HG03457 (cell line): Measurements from ENCODE around the gene MRPS18A.

Experiments used
- ATAC-seq: cut with Tn5 transposase; IDR thresholded peaks from one replicate; pipeline ENCODE4 v1.9.1; 2021; ENCODE audit warnings: moderate number of reproducible peaks; ENCODE audit not compliant: unreplicated experiment

MRPS18A gene

DNA sequence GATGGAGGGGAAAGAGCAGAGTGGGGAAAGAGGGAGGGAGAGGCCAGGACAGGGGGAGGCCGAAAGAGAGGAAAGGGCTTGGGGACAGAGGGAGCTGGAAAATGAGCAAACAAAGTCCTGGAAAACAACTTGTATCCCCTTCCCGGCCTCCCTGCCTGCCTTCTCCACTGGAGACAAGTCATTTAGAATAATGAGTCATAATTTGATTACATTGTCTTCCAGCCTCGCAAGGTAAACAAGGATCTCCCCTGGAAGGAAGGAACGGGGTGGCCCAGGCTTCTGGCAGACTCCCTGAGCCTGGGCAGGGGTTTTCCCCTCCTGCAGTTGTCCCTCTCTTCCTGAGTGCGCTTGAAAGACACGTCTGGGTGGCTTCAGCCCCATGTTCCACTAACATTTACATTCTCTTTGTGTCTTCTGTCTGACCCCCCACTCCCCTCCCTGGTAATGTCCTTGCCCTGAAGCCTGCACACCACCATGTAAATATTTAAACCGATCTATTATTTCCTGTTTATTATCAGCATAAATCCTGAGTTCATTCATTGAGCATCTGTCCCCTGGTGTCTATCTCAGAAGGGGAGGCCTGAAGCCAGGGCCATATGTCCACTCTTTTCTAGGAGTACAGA is 12.1 kb upstream of the MRPS18A start:
- ATAC-seq = no peak

DNA sequence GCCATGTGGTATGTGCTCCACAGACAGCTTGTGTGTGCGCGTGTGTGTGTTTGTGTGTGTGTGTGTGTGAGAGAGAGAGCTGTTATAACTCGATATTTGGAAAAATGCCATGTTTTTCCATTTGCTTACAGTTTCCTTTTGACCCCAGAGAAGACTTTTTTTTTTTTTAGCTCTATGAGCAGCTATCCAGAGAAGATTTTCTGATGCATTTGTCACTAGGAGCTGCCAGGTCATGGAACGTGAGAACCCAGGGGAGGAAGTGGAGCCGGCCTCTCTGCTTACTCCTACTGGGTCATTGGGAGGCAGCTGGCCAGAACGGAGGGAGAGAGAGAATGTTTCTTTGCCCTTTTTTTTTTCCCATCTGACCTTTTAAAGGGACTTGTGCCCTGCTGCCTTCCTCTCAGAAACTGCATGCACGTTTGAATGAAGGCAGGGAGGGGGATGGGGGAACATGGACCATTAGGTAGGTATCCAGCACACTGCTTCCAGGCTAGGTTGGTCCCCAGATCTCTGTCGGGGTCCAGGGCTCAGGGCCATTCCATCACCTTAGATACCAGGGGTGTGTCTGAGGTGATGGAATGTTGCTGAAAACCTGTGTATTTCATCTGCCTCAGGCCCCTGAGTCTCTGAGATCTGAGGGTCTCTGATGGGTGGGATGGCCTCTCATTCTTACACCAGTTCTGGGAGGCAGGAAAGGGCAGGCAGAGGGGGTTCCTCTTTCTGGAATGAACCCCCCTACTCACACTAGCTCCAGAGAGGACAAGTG is 11.2 kb upstream of the MRPS18A start:
- no peak for ATAC-seq

DNA sequence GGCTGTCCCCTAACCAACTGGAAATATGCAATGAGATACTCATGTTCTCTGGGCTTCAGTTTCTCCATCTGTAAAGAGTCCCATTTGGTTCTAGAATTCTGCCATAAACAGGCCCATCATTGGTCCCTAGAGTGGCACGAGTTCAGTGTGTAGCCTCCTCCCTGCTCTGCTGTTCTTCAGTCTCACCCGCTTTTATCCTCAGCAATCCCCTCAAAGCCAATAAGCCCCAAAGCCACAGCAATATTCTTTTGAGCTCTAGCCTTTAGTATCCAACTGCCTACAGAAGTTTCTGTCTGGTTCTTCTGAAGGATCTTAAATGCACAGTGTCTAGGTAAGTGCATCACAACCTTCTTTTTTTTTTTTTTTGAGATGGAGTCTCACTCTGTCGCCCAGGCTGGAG is 9.8 kb upstream of the MRPS18A start:
- ATAC-seq = no peak

- no peak for ATAC-seq
These were observed 8.3 kb upstream of the MRPS18A start for GRCh38 chr6:43695967-43696291.

DNA sequence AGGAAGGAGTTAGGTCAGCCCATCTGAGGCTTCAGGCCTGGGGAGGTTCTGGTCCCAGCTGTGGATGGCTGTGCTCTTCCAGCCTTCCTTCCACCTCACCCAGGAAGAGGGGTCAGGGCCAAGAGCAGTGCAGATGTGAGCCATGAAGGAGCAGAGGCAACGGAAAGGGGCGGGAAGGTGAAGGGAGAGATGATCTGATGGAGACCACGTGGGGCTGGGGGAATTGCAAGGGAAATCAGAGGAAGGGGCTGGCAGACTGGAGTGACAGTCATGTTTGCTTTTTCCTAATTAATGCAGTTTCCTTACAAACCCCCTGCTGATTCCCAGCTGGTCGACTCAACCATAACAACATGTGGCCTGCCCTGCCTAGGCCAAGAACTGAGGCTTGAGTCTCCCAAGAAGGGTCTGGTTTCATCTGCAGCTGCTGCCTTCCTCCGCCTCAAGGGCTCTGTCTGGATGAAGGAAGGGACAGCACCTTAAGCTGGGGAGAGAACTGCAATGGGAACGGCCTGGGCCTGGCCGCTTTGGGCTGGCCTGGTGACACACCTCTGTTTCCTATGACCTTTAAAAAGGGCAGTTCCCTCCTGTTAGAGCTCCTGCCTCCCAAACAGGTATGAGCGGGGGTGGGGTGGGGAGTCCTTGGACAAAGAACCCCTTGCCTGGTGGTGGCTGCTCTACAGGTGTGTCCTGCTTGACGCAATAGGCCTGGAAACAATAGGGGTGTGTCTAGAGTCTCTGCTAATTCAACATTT is 7.8 kb upstream of the MRPS18A start:
- no peak for ATAC-seq

DNA sequence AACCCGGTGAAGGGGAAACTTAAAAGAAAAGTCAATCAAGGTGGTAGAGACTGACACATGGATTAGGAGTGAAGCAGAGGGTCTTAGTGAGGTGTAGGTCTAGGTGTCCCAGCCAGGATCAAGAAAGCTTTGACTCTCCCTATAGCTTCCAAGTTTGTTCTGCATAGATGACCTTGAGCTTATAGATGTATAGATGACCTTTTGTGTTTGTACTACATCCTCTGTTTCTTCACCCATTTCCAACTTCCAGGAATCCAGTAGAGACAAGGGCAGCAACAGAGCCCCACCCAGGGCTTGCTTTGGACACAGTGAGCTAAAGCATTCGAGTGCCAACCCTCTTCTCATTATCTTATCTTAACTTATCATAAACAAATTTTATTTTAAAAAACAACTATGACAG is 1.8 kb upstream of the MRPS18A start:
- no peak for ATAC-seq

- no peak for ATAC-seq
These were observed 533 bp downstream of the MRPS18A start for GRCh38 chr6:43687079-43687436.

DNA sequence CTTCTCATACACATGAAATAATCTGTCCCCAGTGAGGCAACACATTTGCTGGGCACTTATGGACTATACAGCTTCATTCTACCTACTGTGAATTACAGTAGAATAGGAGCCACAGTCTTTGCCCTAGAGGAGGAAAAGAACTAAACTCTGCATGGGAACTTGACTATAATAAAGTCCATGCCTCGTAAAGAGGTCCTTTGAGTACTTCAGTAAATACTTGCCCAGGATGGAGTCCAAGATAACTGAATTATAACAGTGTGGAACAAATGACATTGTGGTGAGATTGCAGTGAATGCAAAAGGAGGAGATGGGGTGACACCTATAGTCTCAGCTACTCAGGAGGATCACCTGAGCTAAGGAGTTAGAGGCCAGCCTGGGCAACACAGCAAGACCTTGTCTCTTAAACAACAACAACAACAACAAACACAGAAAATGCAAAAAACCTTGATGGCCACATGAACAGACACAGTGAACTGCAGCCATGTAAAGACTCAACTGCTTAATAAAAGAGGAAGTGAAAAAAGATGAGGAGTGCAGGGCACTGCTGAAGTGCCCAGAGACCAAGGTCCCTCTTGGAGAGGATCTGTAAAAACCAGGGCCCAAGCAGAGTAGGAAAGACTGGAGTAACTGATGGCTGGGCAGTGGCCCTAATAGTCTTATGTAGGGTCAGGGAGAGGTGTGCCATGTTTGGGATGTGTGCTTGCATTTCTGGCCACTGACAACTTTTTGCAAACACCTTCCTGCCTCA is 3.7 kb downstream of the MRPS18A start:
- ATAC-seq = no peak

DNA sequence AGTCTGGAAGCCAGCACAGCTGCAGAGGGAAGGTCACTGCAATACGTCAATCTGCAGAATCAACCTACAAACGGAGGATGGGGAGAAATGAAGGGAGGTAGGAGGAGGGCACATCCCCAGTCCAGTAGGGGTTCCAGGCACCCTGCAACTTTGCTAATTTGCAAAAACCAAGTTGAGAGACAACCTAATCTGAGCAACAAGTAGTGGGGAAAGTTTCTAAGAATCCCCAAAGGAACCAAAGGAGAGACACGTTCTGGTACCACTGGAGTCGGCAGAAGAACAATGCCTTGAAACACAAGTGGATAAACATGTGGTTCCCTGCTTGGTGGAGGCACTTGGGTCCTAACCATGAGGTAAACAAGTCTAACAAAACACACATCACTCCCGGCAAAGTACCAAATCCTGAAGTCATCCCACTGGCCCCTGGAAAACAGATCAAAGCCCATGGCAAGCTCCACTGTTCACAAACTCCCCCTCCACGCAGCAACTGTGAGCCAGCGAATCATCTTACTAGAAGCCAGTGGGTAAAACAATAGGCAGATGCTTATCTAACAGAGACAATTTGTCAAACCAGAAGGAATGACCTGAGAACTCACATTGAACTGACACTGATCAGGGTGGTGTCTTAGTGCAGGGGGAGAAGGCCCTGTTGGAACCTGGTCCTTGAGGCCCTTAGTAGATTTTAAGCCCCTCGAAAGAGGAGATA is 4.7 kb downstream of the MRPS18A start:
- ATAC-seq = no peak

- ATAC-seq = no peak
These were observed 6.3 kb downstream of the MRPS18A start for GRCh38 chr6:43681303-43681702.

DNA sequence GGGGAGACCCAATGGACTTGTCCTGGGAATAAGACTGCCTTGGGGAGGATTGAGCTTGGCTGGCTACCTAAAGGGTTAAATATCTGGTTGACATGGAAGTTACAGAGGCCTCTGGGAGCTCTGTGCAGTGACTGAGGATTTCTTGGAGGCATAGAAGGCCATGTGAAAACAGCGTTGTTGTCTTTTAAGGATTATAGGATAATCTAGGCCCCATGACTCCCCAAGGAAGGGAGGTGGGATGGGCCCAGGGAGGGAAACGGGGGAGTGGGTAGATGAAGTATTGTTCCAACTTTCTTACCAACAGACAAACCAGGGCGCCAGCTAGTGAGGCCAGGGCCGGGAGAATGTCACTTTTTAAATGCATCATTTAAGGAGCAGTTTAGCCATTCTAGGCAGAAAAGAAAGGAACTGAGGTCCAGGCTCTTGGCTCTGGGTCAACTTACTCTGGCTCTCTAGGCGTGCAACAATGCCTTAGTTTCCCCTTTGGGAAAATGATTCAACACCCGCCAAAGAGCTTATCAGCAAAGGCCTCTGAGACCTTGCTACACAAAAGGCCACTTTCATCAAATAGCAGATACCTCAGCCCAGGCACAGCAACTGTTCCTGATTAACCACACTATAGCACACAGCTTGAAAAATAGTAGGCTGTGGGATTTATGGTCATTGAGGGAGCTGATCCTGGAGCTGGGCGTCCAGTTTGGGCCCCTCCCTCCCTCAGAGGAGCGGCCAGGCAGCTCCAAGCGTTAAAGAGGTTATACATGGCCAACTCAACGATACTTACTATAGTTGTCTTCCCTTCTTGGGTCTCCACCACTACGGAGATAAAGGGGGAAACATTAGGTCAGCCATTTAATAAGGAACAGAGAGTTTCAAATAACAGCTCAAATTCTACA is 7.0 kb downstream of the MRPS18A start:
- ATAC-seq = no peak

DNA sequence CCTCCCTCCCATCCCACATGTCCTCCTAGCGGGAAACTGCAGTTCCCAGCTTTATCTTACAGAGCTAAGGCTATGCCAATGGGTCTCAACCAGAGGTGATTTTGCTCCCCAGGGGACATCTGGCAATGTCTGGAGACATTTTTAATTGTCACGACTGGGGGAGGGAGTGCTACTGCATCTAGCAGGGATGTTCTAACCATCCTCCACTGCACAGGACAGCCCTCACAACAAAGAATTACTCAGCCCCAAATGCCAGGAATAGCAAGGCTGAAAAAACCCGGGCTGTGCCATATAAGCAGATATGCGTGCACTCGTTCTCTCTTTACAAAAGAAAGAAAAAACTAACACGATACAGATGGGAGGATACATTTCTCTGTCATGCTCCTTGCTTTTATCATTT is 8.5 kb downstream of the MRPS18A start:
- no peak for ATAC-seq

GRCh38 chr6:43678341-43678740 is 9.2 kb downstream of the MRPS18A start:
- ATAC-seq = no peak

DNA sequence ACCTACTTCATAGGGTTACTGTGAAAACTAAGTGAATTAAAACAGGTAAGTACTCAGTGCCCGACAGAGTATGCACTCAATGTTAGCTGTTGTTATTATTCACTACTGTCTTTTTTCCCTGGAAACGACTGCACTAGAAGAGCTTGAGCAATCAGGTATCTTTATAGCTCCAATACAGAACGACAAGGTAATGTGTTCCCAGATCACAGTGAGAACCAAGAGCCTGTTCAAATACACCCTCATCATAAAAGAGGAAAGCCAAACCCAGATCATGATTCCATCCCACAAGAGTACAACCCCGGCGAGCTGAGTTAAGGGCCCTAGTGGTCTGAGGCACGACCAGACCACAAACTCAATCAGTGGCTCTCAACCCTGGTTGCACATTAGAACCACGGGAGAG is 9.8 kb downstream of the MRPS18A start:
- ATAC-seq = no peak

GRCh38 chr6:43676962-43677606 is 10.5 kb downstream of the MRPS18A start:
- no peak for ATAC-seq

GRCh38 chr6:43674921-43675320 is 12.7 kb downstream of the MRPS18A start:
- ATAC-seq = no peak

GRCh38 chr6:43674291-43674690 is 13.3 kb downstream of the MRPS18A start:
- ATAC-seq = no peak

DNA sequence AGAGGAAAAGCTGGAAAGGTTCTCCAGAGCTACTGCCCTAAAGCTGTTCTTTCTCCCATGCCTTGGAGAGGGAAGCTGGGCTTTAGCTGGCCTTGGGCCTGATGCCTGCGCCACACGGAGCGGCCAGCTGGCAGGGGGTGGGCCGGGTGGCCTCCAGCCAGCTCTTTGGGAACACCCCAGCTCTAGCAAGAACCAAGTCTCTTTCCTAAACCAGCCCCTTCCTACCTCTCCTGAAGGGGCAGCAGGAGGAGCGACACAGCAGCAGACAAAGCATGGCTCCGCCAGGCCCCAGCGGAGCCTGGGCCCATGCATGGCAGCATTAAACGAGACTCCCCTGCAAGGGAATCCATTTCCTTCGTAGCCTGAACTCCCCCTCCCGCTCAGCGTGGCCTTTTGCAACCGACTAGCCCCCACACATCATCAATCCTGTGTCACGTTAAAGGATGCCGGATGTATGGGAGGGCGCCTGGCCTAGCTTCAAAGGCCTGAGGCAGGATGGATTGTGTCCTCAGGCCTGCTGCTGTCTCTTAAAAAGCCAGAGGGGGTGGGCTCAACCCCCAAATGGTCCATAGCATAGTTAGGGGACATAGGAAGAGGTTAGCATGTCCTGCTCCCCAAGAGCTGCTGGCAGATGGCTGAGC is 14.0 kb downstream of the MRPS18A start:
- no peak for ATAC-seq
